ENCODE data around the gene TIPRL.

TIPRL gene

GRCh38 chr1:168227620-168228019 lies 48.9 kb downstream of the TIPRL start:
- peaks cover 41 to 56% (median 51%) of the 10 kb centered on the region in 10 experiments for H3K4me1 ChIP-seq
- H3K4me2 ChIP-seq = peak overlapping the region; percentile 75 to 96 (median 92)
- H3K9ac ChIP-seq = peak overlapping the region; percentile 70 to 98 (median 96); a peak in 20 of 22 replicates
- H3K36me3 ChIP-seq = peaks cover 32 to 35% (median 33%) of the 10 kb centered on the region in 11 experiments
- H3K27ac ChIP-seq = peak overlapping the region in 9 of 11 experiments; percentile 70 to 98 (median 93); a peak in 16 of 22 replicates
- TF ChIP-seq Cebpa-rat (IDR thresholded peaks at IDR 0.05) = no peak
- peaks cover 0 to 6% (median 3%) of the 10 kb centered on the region in 11 experiments; a peak in 5 of 22 replicates for H3K9me3 ChIP-seq (replicated peaks in 1 of 11)
- peak overlapping the region; percentile 79 to 99 (median 95); a peak in 19 of 20 replicates for H3K4me3 ChIP-seq
- H4K20me1 ChIP-seq = peaks cover 49 to 64% (median 54%) of the 10 kb centered on the region in 11 experiments
- H3K27me3 ChIP-seq = no peaks in the 10 kb centered on the region

DNA sequence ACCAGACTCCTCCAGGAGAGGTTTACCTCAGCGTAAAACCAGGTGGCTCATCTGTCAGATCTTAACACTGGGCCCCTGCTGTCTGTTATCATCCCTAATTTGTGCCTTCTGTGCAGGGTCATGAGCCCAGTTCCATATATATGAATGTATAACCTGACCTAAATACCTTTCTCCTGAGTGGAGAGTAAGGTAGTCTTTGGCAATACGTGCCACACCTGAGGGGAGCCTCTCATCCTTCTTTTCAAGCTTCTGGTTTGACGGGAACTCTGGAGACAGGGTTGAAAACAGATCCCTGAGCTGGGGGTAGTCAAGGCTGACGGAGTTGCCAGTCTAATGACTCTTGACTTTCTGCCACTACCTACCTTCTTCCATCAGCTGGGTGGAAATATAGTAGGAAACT lies 51.1 kb downstream of the TIPRL start:
- H3K9me3 ChIP-seq (replicated peaks in 1 of 11) = no peaks in the 10 kb centered on the region
- H3K4me2 ChIP-seq = peak overlapping the region; percentile 75 to 96 (median 92)
- H3K27me3 ChIP-seq = no peaks in the 10 kb centered on the region
- H3K4me3 ChIP-seq = peak overlapping the region in 4 of 10 experiments; percentile 39 to 92 (median 86); a peak in 6 of 20 replicates
- peak overlapping the region in 2 of 11 experiments; percentile 70 to 91; a peak in 2 of 22 replicates for H3K9ac ChIP-seq
- TF ChIP-seq Cebpa-rat (IDR thresholded peaks at IDR 0.05) = no peak
- peak overlapping the region in 3 of 11 experiments; percentile 69 to 92 (median 89); a peak in 5 of 22 replicates for H3K27ac ChIP-seq
- peaks cover 35 to 49% (median 45%) of the 10 kb centered on the region in 10 experiments for H3K4me1 ChIP-seq
- H3K36me3 ChIP-seq = peaks cover 54 to 57% (median 56%) of the 10 kb centered on the region in 11 experiments
- peaks cover 63 to 87% (median 77%) of the 10 kb centered on the region in 11 experiments for H4K20me1 ChIP-seq

GRCh38 chr1:168230709-168231108 lies 51.9 kb downstream of the TIPRL start:
- Histone ChIP-seq H4K20me1 (peaks cover 71 to 94% (median 85%) of the 10 kb centered on the region in 11 experiments), H3K27me3 (no peaks in the 10 kb centered on the region), H3K4me3 (no peak overlapping the region), H3K4me2 (peak overlapping the region in 4 of 11 experiments; percentile 13 to 96 (median 94); a peak in 5 of 22 replicates), H3K27ac (no peak overlapping the region), H3K4me1 (peaks cover 30 to 44% (median 39%) of the 10 kb centered on the region in 10 experiments), H3K9me3 (replicated peaks in 1 of 11) (no peaks in the 10 kb centered on the region), H3K9ac (no peak overlapping the region), H3K36me3 (peaks cover 62 to 65% (median 64%) of the 10 kb centered on the region in 11 experiments)
- TF ChIP-seq Cebpa-rat (IDR thresholded peaks at IDR 0.05) = no peak

- no peak overlapping the region for H3K4me3 ChIP-seq
- H4K20me1 ChIP-seq = peaks cover 53 to 100% (median 70%) of the 10 kb centered on the region in 11 experiments
- peaks cover 2 to 17% (median 6%) of the 10 kb centered on the region in 10 experiments; a peak in 17 of 20 replicates for H3K4me1 ChIP-seq
- H3K4me2 ChIP-seq = no peak overlapping the region
- no peak overlapping the region for H3K27ac ChIP-seq
- no peak overlapping the region for H3K9ac ChIP-seq
- no peak for TF ChIP-seq Cebpa-rat (IDR thresholded peaks at IDR 0.05)
- no peaks in the 10 kb centered on the region for H3K27me3 ChIP-seq
- no peaks in the 10 kb centered on the region for H3K9me3 ChIP-seq (replicated peaks in 1 of 11)
- H3K36me3 ChIP-seq = peaks cover 98 to 100% (median 100%) of the 10 kb centered on the region in 11 experiments
These were observed 56.2 kb downstream of the TIPRL start for GRCh38 chr1:168234846-168235547.

GRCh38 chr1:168235548-168235885 lies 56.8 kb downstream of the TIPRL start:
- no peak overlapping the region for H3K4me2 ChIP-seq
- no peak for TF ChIP-seq Cebpa-rat (IDR thresholded peaks at IDR 0.05)
- H3K4me3 ChIP-seq = no peak overlapping the region
- H4K20me1 ChIP-seq = peaks cover 48 to 100% (median 65%) of the 10 kb centered on the region in 11 experiments
- H3K9ac ChIP-seq = no peak overlapping the region
- no peak overlapping the region for H3K27ac ChIP-seq
- H3K27me3 ChIP-seq = no peaks in the 10 kb centered on the region
- no peaks in the 10 kb centered on the region for H3K9me3 ChIP-seq (replicated peaks in 1 of 11)
- peaks cover 98 to 100% (median 100%) of the 10 kb centered on the region in 11 experiments for H3K36me3 ChIP-seq
- peaks cover 0 to 12% (median 3%) of the 10 kb centered on the region in 10 experiments; a peak in 6 of 20 replicates for H3K4me1 ChIP-seq

- no peak for TF ChIP-seq Cebpa-rat (IDR thresholded peaks at IDR 0.05)
- no peak overlapping the region for H3K27ac ChIP-seq
- no peaks in the 10 kb centered on the region for H3K27me3 ChIP-seq
- peaks cover 0 to 8% (median 2%) of the 10 kb centered on the region in 10 experiments; a peak in 5 of 20 replicates for H3K4me1 ChIP-seq
- no peak overlapping the region for H3K9ac ChIP-seq
- no peaks in the 10 kb centered on the region for H3K9me3 ChIP-seq (replicated peaks in 1 of 11)
- H3K4me3 ChIP-seq = no peak overlapping the region
- peaks cover 98 to 100% (median 100%) of the 10 kb centered on the region in 11 experiments for H3K36me3 ChIP-seq
- peaks cover 44 to 100% (median 61%) of the 10 kb centered on the region in 11 experiments for H4K20me1 ChIP-seq
- H3K4me2 ChIP-seq = no peak overlapping the region
These were observed 57.2 kb downstream of the TIPRL start for GRCh38 chr1:168235937-168236336.

GRCh38 chr1:168236836-168237611 lies 58.3 kb downstream of the TIPRL start:
- no peak overlapping the region for H3K27ac ChIP-seq
- no peaks in the 10 kb centered on the region for H3K27me3 ChIP-seq
- peaks cover 0 to 8% (median 0%) of the 10 kb centered on the region in 10 experiments; a peak in 1 of 20 replicates for H3K4me1 ChIP-seq
- H3K4me2 ChIP-seq = no peak overlapping the region
- TF ChIP-seq Cebpa-rat (IDR thresholded peaks at IDR 0.05) = no peak
- peaks cover 99 to 100% (median 100%) of the 10 kb centered on the region in 11 experiments for H3K36me3 ChIP-seq
- peaks cover 42 to 100% (median 58%) of the 10 kb centered on the region in 11 experiments for H4K20me1 ChIP-seq
- no peak overlapping the region for H3K4me3 ChIP-seq
- no peak overlapping the region for H3K9ac ChIP-seq
- no peaks in the 10 kb centered on the region for H3K9me3 ChIP-seq (replicated peaks in 1 of 11)

DNA sequence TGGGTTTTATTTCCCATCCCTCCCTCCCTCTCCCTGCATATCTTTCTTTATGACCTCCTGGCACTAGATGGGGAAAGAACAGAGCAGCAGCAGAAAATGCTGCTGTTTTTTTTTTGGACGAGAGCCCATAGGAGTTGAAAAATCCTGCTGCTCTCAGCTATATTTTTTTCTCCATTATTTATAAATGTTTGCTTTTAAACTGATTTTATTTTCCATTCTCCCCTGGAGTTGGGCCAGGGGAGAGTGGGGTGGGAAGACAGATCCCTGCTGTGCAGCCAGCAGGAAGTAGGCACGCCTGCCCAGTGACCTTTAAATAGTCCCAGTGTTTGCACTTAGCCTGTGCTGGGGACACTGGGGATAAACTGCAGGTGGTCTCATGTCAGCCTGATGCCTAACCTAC lies 64.4 kb downstream of the TIPRL start:
- Histone ChIP-seq H4K20me1 (peaks cover 20 to 96% (median 34%) of the 10 kb centered on the region in 11 experiments; a peak in 19 of 22 replicates), H3K4me3 (no peak overlapping the region), H3K36me3 (peaks cover 96 to 100% (median 98%) of the 10 kb centered on the region in 11 experiments), H3K4me1 (peaks cover 9 to 19% (median 14%) of the 10 kb centered on the region in 10 experiments; a peak in 19 of 20 replicates), H3K9ac (peak overlapping the region in 1 of 11 experiments; percentile 15; a peak in 1 of 22 replicates), H3K4me2 (peak overlapping the region in 10 of 11 experiments; percentile 15 to 66 (median 42); a peak in 19 of 22 replicates), H3K27ac (no peak overlapping the region), H3K9me3 (replicated peaks in 1 of 11) (0 out of 22 replicates have a peak, but pooled peaks cover 0 to 7% (median 0%) of the 10 kb centered on the region in 11 experiments), H3K27me3 (no peaks in the 10 kb centered on the region)
- TF ChIP-seq Cebpa-rat (IDR thresholded peaks at IDR 0.05) = no peak

All from BLaER1 treated with 17β-estradiol and CSF1 and Interleukin-3, amounts not matched to agents 10 nM and 100 nM (cell line).